ENCODE measurements around the gene FNDC3B.

Gene FNDC3B

GRCh38 chr3:172321035-172321434 is 281.7 kb downstream of the FNDC3B start:
- no peak for DNase-seq

- peak; percentile 38 to 43 for DNase-seq
Measured at GRCh38 chr3:172323894-172324610, 284.7 kb downstream of the FNDC3B start.

GRCh38 chr3:172324611-172325203 is 285.3 kb downstream of the FNDC3B start:
- DNase-seq = no peak

- DNase-seq = no peak
Measured at GRCh38 chr3:172325461-172325860, 286.1 kb downstream of the FNDC3B start.

- no peak for DNase-seq
Measured at GRCh38 chr3:172326993-172327392, 287.6 kb downstream of the FNDC3B start.

- DNase-seq = no peak
Measured at GRCh38 chr3:172328282-172328681, 288.9 kb downstream of the FNDC3B start.

GRCh38 chr3:172329070-172329469 is 289.7 kb downstream of the FNDC3B start:
- DNase-seq = no peak

GRCh38 chr3:172330413-172330812 is 291.0 kb downstream of the FNDC3B start:
- DNase-seq = no peak

GRCh38 chr3:172332256-172333041 is 293.1 kb downstream of the FNDC3B start:
- peak; percentile 57 to 59 for DNase-seq

GRCh38 chr3:172333042-172333377 is 293.6 kb downstream of the FNDC3B start:
- DNase-seq = no peak

GRCh38 chr3:172333692-172334457 is 294.5 kb downstream of the FNDC3B start:
- no peak for DNase-seq

- DNase-seq = no peak
Measured at GRCh38 chr3:172334671-172335207, 295.4 kb downstream of the FNDC3B start.

- DNase-seq = no peak
Measured at GRCh38 chr3:172339892-172340291, 300.5 kb downstream of the FNDC3B start.

- DNase-seq = no peak
Measured at GRCh38 chr3:172340583-172340982, 301.2 kb downstream of the FNDC3B start.

GRCh38 chr3:172341482-172342059 is 302.2 kb downstream of the FNDC3B start:
- DNase-seq = no peak

- DNase-seq = no peak
Measured at GRCh38 chr3:172342097-172342659, 302.8 kb downstream of the FNDC3B start.

- DNase-seq = no peak
Measured at GRCh38 chr3:172343117-172343516, 303.7 kb downstream of the FNDC3B start.

- no peak for DNase-seq
Measured at GRCh38 chr3:172343979-172344378, 304.6 kb downstream of the FNDC3B start.

GRCh38 chr3:172346161-172346560 is 306.8 kb downstream of the FNDC3B start:
- no peak for DNase-seq

- DNase-seq = no peak
Measured at GRCh38 chr3:172347895-172348679, 308.7 kb downstream of the FNDC3B start.

GRCh38 chr3:172351895-172352466 is 312.6 kb downstream of the FNDC3B start:
- DNase-seq = no peak

All from activated T-cell treated with anti-CD3 and anti-CD28 coated beads, Interleukin-2, amount 50 U/mL, for 48 hours (primary cell).